Esophagus muscularis mucosa (tissue), 3 donors: ENCODE measurements around the gene CSF2RB.

ENCODE experiments used
- POLR2A ChIP-seq: fragments of 450-650 bp; IDR thresholded peaks from one replicate; pipeline ENCODE4 v1.6.1; 2017; ENCODE audit warnings: antibody characterized with exemption, moderate library complexity, mild to moderate bottlenecking, low read depth
- TF ChIP-seq, protein P1 (sequence below), 3 experiments: fragments of 200-600 bp in 2 of 3; fragments of 450-650 bp in 1 of 3; sonication (generic) in 2 of 3; IDR thresholded peaks; one replicate each; pipeline ENCODE4 v1.5.1; 2017 to 2019; ENCODE audit warnings: antibody characterized with exemption in 3 of 3, mild to moderate bottlenecking in 2 of 3, moderate library complexity in 1 of 3

DNA sequence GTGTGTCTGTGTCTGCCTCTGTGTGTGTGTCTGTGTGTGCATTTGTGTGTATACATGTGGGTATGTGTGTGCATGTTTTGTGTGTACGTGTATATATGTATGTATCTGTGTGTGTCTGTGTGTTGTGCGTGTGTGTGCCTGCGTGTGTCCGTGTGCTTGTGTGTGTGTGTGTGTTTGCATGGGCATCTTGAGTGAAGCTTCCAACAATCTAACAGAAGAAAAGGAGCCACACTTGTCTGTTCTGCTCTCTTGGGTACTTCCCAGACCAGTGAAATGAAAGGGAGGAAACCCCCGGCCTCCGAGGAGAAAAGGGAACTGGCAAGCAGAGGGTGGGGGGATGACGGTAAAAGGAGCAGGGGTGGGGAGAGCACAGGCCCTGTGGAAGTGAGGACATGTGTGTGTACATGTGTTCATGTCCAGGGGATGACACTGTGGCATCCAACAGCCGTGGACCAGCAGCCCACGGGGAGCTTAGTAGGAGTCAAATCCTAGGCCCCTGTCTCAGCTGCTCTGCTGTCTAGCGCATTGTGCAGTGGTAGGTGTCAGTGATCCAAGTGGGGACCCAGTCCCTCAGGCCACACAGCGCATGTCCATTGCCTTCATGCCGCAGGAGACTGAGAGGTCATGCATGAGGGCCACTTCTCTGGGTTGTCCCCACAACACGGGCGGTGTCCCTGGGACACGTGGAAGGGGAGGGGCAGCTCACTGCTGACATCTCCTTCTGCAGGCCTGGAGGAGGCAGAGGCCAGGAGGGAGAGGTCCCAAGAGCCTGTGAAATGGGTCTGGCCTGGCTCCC, 8.1 kb downstream of the CSF2RB start:
- TF ChIP-seq, protein P1, sequence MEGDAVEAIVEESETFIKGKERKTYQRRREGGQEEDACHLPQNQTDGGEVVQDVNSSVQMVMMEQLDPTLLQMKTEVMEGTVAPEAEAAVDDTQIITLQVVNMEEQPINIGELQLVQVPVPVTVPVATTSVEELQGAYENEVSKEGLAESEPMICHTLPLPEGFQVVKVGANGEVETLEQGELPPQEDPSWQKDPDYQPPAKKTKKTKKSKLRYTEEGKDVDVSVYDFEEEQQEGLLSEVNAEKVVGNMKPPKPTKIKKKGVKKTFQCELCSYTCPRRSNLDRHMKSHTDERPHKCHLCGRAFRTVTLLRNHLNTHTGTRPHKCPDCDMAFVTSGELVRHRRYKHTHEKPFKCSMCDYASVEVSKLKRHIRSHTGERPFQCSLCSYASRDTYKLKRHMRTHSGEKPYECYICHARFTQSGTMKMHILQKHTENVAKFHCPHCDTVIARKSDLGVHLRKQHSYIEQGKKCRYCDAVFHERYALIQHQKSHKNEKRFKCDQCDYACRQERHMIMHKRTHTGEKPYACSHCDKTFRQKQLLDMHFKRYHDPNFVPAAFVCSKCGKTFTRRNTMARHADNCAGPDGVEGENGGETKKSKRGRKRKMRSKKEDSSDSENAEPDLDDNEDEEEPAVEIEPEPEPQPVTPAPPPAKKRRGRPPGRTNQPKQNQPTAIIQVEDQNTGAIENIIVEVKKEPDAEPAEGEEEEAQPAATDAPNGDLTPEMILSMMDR (IDR thresholded peaks at IDR 0.05), result no peak
- no peak for TF ChIP-seq POLR2A
